Measurements from ENCODE around the gene STK4.

DNA sequence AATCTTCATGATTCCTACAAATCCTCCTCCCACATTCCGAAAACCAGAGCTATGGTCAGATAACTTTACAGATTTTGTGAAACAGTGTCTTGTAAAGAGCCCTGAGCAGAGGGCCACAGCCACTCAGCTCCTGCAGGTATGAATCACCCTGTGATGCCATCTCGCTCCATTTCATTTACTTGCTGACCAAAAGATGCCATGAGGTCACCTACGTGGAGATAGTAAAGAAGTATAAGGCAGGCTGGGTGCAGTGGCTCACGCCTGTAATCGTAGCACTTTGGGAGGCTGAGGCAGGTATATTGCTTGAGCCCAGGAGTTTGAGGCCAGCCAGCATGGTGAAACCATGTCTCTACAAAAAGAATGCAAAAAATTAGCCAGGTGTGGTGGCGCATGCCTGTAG lies 30.9 kb downstream of the STK4 start:
- TF ChIP-seq POLR2A (IDR thresholded peaks at IDR 0.05; ENCODE audit: control extremely low read depth in 1 of 2, low read depth in 2 of 2, low read length in 2 of 2) (no peak), TCF12 (IDR thresholded peaks at IDR 0.05; ENCODE audit: low read depth, low read length) (no peak), EZH2 (IDR thresholded peaks at IDR 0.05; ENCODE audit: low read depth, low read length, severe bottlenecking) (no peak), PHF8 (conservative IDR thresholded peaks at IDR 0.05; ENCODE audit: low read depth, low read length) (no peak), TAF1 (IDR thresholded peaks at IDR 0.05; ENCODE audit: low read depth, low read length) (no peak), RXRA (IDR thresholded peaks at IDR 0.05; ENCODE audit: insufficient read depth, low read depth, low read length) (no peak), POLR2AphosphoS5 (IDR thresholded peaks at IDR 0.05; ENCODE audit: low read depth, low read length) (no peak), CREB1 (IDR thresholded peaks at IDR 0.05) (no peak)
- TF ChIP-seq, protein P1, sequence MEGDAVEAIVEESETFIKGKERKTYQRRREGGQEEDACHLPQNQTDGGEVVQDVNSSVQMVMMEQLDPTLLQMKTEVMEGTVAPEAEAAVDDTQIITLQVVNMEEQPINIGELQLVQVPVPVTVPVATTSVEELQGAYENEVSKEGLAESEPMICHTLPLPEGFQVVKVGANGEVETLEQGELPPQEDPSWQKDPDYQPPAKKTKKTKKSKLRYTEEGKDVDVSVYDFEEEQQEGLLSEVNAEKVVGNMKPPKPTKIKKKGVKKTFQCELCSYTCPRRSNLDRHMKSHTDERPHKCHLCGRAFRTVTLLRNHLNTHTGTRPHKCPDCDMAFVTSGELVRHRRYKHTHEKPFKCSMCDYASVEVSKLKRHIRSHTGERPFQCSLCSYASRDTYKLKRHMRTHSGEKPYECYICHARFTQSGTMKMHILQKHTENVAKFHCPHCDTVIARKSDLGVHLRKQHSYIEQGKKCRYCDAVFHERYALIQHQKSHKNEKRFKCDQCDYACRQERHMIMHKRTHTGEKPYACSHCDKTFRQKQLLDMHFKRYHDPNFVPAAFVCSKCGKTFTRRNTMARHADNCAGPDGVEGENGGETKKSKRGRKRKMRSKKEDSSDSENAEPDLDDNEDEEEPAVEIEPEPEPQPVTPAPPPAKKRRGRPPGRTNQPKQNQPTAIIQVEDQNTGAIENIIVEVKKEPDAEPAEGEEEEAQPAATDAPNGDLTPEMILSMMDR (IDR thresholded peaks at IDR 0.05; ENCODE audit: control extremely low read depth in 1 of 3, insufficient read depth in 1 of 3, low read depth in 1 of 3, low read length in 3 of 3): no peak

Measured in H1 (cell line).